Measurements from ENCODE around the gene KCNT2. TPM values are rescaled to one million over a fixed set of nuclear protein-coding genes. Genes with fewer than 3 reads are reported as not detected.

The KCNT2 gene
- total and polyA plus RNA-seq, 9 of the 15 experiments (the other 6 are each of a cell fraction or from before 2014, with no cell fraction given): 0.13 to 0.73 (median 0.28) TPM

DNA sequence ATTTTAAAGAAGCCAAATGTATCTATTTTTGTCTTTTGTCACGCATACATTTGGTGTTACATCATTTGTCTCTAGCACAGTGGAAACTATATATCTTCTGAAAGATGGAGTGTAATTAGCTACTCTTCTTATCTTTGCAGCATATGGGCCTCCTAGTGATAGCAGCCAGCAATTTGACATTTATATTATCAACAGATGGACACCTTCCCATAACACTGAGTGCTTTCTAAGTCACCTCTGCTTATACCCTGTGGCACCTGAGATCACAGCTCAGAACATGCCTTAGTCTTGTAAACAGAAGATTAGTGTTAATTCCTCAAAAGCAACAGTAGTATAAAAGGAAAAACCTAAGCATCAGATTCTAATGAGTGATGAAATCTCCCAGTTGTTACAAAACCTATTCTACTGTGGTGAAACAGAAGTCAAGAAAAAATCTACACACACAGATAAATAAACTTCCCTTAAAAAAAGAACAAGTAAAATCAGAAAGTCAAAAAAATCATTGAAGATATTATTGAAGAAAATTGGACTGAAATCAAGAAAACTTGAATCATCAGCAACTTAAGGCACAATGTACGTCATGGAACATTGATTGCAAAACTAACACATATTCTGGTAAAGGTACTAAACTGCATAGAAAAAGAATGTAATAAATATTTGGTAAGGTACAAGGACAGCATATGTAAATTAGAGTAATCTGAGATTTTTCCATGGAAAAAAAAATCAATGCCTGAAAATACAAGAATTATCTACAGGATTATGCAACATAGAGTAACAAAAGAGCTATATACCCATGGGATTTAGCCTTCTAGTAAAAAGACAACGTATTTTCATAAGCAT is 61.7 kb downstream of the KCNT2 start:
- Histone ChIP-seq H3K9me3 (replicated peaks; ENCODE audit: control insufficient read depth, insufficient read depth, low read depth, low read length) (no peaks in the 10 kb centered on the region), H3K27ac (ENCODE audit: extremely low read depth, low read depth, low read length) (no peak overlapping the region), H2AFZ (ENCODE audit: low read depth, low read length) (0 out of 2 replicates have a peak overlapping the region, but pooled peaks have one; percentile 6), H3K4me1 (replicated peaks in 1 of 2; ENCODE audit: control insufficient read depth in 2 of 2, insufficient read depth in 2 of 2, low read length in 2 of 2) (peaks cover 0 to 4% of the 10 kb centered on the region in 2 experiments; a peak in 2 of 5 replicates), H3K36me3 (ENCODE audit: control insufficient read depth, insufficient read depth, low read length) (no peaks in the 10 kb centered on the region), H4K20me1 (replicated peaks; ENCODE audit: control insufficient read depth, insufficient read depth, low read length) (no peaks in the 10 kb centered on the region), H3K9me1 (ENCODE audit: control insufficient read depth, insufficient read depth, low read length) (no peaks in the 10 kb centered on the region), H3K4me3 (no peak overlapping the region), H3K4me2 (ENCODE audit: insufficient read depth, low read length) (no peak overlapping the region), H3K27me3 (ENCODE audit: control insufficient read depth in 2 of 2, insufficient read depth in 2 of 2, low read length in 2 of 2) (no peaks in the 10 kb centered on the region), H3K79me2 (ENCODE audit: control insufficient read depth, insufficient read depth, low read length) (no peaks in the 10 kb centered on the region), H3K9ac (ENCODE audit: insufficient read depth in 1 of 2, low read depth in 2 of 2, low read length in 2 of 2) (no peak overlapping the region)
- in situ Hi-C loops (cut with MboI) (no loop called here), intact Hi-C loops (cut with micrococcal nuclease) (no loop called here)
- ATAC-seq (peak; percentile 91), FAIRE-seq (no peak), DNase-seq (ENCODE audit: extremely low read depth in 1 of 4, low spot score in 3 of 4) (peak in 2 of 4 experiments; percentile 21 to 55)
- ChIA-PET POLR2A (interaction anchor here (0.5 kb wide), 1 partner anchor 14 kb away, joined by 3 read pairs; no protein-coding TSS in a partner anchor), CTCF (ENCODE audit: low intra/inter-chr PET ratio) (no interaction called here)
- 24% methylated on average over 3 of the region's 3 CpGs for WGBS (ENCODE audit: insufficient coverage, low coverage, missing lambda C conversion rate)
- no TSS peak for BruUV-seq (replicated peaks)
- TF ChIP-seq EP400 (IDR thresholded peaks at IDR 0.05) (0 out of 2 replicates have a peak, but pooled peaks have one; percentile 18), EP300 (IDR thresholded peaks at IDR 0.05; ENCODE audit: low read length) (peak; percentile 69), DMBX1 (CRISPR knock-in tag; IDR thresholded peaks at IDR 0.05; ENCODE audit: borderline replicate concordance) (peak; percentile 72), SMARCE1 (IDR thresholded peaks at IDR 0.05) (0 out of 2 replicates have a peak, but pooled peaks have one; percentile 54), TCF3 (CRISPR knock-in tag; IDR thresholded peaks at IDR 0.05) (peak; percentile 93), CTBP1 (IDR thresholded peaks at IDR 0.05; ENCODE audit: borderline replicate concordance) (peak; percentile 72; the same call in 1 of the 2 replicates), ZNF197 (CRISPR knock-in tag; IDR thresholded peaks at IDR 0.05; ENCODE audit: low read depth) (no peak), GATA2 (CRISPR knock-in tag; IDR thresholded peaks at IDR 0.05) (peak; percentile 79), JUND (IDR thresholded peaks at IDR 0.05; ENCODE audit: borderline replicate concordance, low read depth, low read length) (peak; percentile 48; the same call in 1 of the 2 replicates), JUND (tag; IDR thresholded peaks at IDR 0.05; ENCODE audit: borderline replicate concordance, low read depth, low read length) (no peak), ZNF778 (CRISPR knock-in tag; IDR thresholded peaks at IDR 0.05) (no peak), MTA2 (IDR thresholded peaks at IDR 0.05; ENCODE audit: low read depth) (peak; percentile 71), TRIM24 (IDR thresholded peaks at IDR 0.05) (peak; percentile 48 to 75; a peak in 3 of 4 replicates), ZNF584 (CRISPR knock-in tag; IDR thresholded peaks at IDR 0.05; ENCODE audit: low read depth) (peak; percentile 55; the same call in 1 of the 2 replicates), RBM14 (IDR thresholded peaks at IDR 0.05; ENCODE audit: borderline replicate concordance, insufficient read depth, low read depth, low read length) (no peak), TAL1 (IDR thresholded peaks at IDR 0.05) (peak; percentile 85), HDAC3 (IDR thresholded peaks at IDR 0.05; ENCODE audit: borderline replicate concordance, partially characterized antibody) (peak; percentile 32), ATF7 (IDR thresholded peaks at IDR 0.05) (peak; percentile 56), RBM15 (IDR thresholded peaks at IDR 0.05; ENCODE audit: insufficient read depth, low read length) (no peak), SMARCA4 (IDR thresholded peaks at IDR 0.05) (peak; percentile 70)
- TF ChIP-seq, protein P1, sequence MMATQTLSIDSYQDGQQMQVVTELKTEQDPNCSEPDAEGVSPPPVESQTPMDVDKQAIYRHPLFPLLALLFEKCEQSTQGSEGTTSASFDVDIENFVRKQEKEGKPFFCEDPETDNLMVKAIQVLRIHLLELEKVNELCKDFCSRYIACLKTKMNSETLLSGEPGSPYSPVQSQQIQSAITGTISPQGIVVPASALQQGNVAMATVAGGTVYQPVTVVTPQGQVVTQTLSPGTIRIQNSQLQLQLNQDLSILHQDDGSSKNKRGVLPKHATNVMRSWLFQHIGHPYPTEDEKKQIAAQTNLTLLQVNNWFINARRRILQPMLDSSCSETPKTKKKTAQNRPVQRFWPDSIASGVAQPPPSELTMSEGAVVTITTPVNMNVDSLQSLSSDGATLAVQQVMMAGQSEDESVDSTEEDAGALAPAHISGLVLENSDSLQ (IDR thresholded peaks at IDR 0.05): peak; percentile 63
- TF ChIP-seq, protein P2, sequence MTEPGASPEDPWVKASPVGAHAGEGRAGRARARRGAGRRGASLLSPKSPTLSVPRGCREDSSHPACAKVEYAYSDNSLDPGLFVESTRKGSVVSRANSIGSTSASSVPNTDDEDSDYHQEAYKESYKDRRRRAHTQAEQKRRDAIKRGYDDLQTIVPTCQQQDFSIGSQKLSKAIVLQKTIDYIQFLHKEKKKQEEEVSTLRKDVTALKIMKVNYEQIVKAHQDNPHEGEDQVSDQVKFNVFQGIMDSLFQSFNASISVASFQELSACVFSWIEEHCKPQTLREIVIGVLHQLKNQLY (CRISPR knock-in tag; conservative IDR thresholded peaks at IDR 0.05): no peak
